Naive thymus-derived CD4-positive, alpha-beta T cell (primary cell): ENCODE data around the gene PNLIPRP2. TPM values are rescaled to one million over a fixed set of nuclear protein-coding genes. Genes with fewer than 3 reads are reported as not detected.
A peak's percentile ranks its signal among the peaks of the same experiment; 100 is the strongest.

ENCODE experiments used
- ATAC-seq: fragments of 150-1000 bp; cut with Tn5 transposase; 2 replicates; pipeline ENCODE4 v1.10.0; 2021; ENCODE audit warnings: mild to moderate bottlenecking, moderate library complexity
- CTCF ChIA-PET: fragments of 350-600 bp; sonication (Branson Sonifier 250); formaldehyde crosslinking; loops from one replicate; lab custom pipeline; 2021; ENCODE audit warnings: antibody characterized with exemption; lab: Charles Lee
- POLR2A ChIA-PET: fragments of 350-600 bp; sonication (Branson Sonifier 250); formaldehyde crosslinking; loops from one replicate; lab custom pipeline; 2021; ENCODE audit warnings: antibody characterized with exemption, inconsistent platforms; lab: Charles Lee
- DNase-seq, 9 donors: peaks; one replicate each; pipeline versions ENCODE4 v3.0.0 to v3.0.0-alpha.2; 2020 to 2022; ENCODE audit warnings: mixed read lengths in 1 of 9
- H3K27ac ChIP-seq: one replicate; pipeline ENCODE4 v1.7.0; 2013; ENCODE audit warnings: mild to moderate bottlenecking, low read depth, low read length, moderate library complexity
- H3K27me3 ChIP-seq, 2 donors: one replicate each; pipeline ENCODE4 v1.7.0; 2013; ENCODE audit warnings: low read length in 2 of 2, mild to moderate bottlenecking in 2 of 2, moderate library complexity in 2 of 2; ENCODE audit not compliant: control insufficient read depth in 2 of 2, insufficient read depth in 2 of 2
- H3K36me3 ChIP-seq, 3 experiments: 1 replicate in 2 of 3; 2 replicates in 1 of 3; pipeline ENCODE4 v1.7.0; 2013; ENCODE audit warnings: low read length in 3 of 3, mild to moderate bottlenecking in 3 of 3, moderate library complexity in 1 of 3; ENCODE audit not compliant: insufficient read depth in 3 of 3, control insufficient read depth in 2 of 3
- H3K4me1 ChIP-seq, 2 donors: one replicate each; pipeline ENCODE4 v1.7.0; 2013; ENCODE audit warnings: low read length in 2 of 2, mild to moderate bottlenecking in 2 of 2, moderate library complexity in 1 of 2; ENCODE audit not compliant: control insufficient read depth in 2 of 2, insufficient read depth in 2 of 2
- H3K4me3 ChIP-seq: 2 replicates; pipeline ENCODE4 v1.7.0; 2013; ENCODE audit warnings: mild to moderate bottlenecking, low read length
- H3K9me3 ChIP-seq, 3 experiments: 1 replicate in 2 of 3; 2 replicates in 1 of 3; pipeline ENCODE4 v1.7.0; 2013; ENCODE audit warnings: low read length in 3 of 3; ENCODE audit not compliant: control insufficient read depth in 2 of 3
- H3K27ac Mint-ChIP-seq, 9 donors: one replicate each; pipeline ENCODE4 v1.8.0; 2020 to 2022; ENCODE audit warnings: mixed read lengths in 9 of 9, mild to moderate bottlenecking in 8 of 9, moderate library complexity in 5 of 9, inconsistent platforms in 2 of 9
- H3K27me3 Mint-ChIP-seq, 5 donors: one replicate each; pipeline ENCODE4 v1.8.0; 2021 to 2022; ENCODE audit warnings: mixed read lengths in 5 of 5, mild to moderate bottlenecking in 1 of 5
- H3K36me3 Mint-ChIP-seq, 5 donors: one replicate each; pipeline ENCODE4 v1.8.0; 2020 to 2022; ENCODE audit warnings: mixed read lengths in 5 of 5, mild to moderate bottlenecking in 3 of 5, inconsistent platforms in 1 of 5
- H3K4me1 Mint-ChIP-seq, 7 donors: one replicate each; pipeline ENCODE4 v1.8.0; 2020 to 2022; ENCODE audit warnings: mixed read lengths in 7 of 7, mild to moderate bottlenecking in 3 of 7, inconsistent platforms in 1 of 7
- H3K4me3 Mint-ChIP-seq, 10 donors: one replicate each; pipeline ENCODE4 v1.8.0; 2020 to 2022; ENCODE audit warnings: mild to moderate bottlenecking in 10 of 10, mixed read lengths in 10 of 10, moderate library complexity in 6 of 10, inconsistent platforms in 2 of 10
- H3K9me3 Mint-ChIP-seq, 11 donors: one replicate each; pipeline ENCODE4 v1.8.0; 2020 to 2022; ENCODE audit warnings: mixed read lengths in 11 of 11, mild to moderate bottlenecking in 4 of 11, inconsistent platforms in 1 of 11, moderate library complexity in 1 of 11
- intact Hi-C, 2 donors: fragments of 100-400 bp; cut with micrococcal nuclease; formaldehyde crosslinking; loops; one replicate each; pipeline ENCODE4 v1.15.1; 2023
- polyA plus RNA-seq, 2 donors: library from polyadenylated mRNA; unstranded; fragments of 300-500 nt; fragmentation: Illumina TruSeq; gene quantifications; one replicate each; pipeline ENCODE4 v1.2.3, GENCODE V29; 2021
- total RNA-seq, 6 experiments: library from RNA in 5 of 6; stranded (reverse) in 5 of 6; gene quantifications; 1 replicate in 5 of 6; 2 replicates in 1 of 6; pipeline ENCODE4 v1.2.3 and lab custom pipeline; 2021 to 2026

The PNLIPRP2 gene
- total and polyA plus RNA-seq, 7 experiments from 2014 or later, result not detected

DNA sequence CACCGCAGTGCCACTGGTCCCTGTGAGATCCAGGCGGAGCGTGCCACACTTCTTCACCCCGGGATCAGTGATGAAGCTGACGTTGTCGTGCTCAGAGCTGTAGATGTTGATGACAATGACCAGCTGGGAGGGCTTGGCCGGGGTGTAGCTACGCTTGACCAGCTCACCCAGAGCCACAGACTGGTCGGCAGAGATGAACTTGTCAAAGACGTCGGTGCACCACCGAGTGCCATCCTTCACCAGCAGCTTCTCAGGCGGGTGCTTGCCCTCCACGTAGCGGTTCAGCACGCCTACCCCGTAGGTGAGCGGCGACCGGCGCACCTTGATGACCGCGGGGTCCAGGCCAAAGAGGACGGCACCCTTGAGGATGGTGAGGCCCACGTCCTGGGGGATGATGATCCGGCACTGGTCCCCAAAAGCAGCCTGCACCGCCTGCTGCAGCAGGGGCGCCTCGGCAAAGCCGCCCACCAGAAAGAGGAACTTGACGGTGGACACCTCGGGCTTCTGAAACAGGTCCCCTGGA lies 54.2 kb downstream of the PNLIPRP2 start:
- CTCF ChIA-PET, result no interaction called here
- intact Hi-C loops, result no loop called here
- no peak overlapping the region for H3K27ac Mint-ChIP-seq

DNA sequence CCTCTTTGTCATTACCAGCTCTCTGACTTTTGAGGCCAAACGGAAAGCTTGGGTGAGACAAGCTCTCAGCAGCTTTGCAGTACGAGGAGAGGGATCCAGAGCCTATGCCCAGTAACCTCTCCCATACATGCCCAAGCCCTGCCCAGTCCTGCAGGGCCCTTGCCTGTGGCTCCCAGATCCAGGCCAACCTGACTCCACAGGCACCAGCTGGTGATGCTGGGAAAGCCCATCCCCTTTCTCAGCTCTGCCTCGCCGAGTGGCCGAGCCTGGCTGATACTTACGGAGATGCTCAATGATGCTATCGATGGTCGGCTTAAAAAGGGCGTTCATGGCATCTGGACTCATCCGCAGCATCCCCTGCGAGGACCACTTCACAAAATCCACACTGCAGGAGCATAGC lies 55.4 kb downstream of the PNLIPRP2 start:
- H3K27ac ChIP-seq, result no peak overlapping the region
- CTCF ChIA-PET, result no interaction called here
- H3K36me3 Mint-ChIP-seq, result no peaks in the 10 kb centered on the region
- H3K27ac Mint-ChIP-seq, result no peak overlapping the region
- H3K27me3 Mint-ChIP-seq, result peaks cover 3 to 23% (median 22%) of the 10 kb centered on the region in 5 donors
- H3K9me3 Mint-ChIP-seq, result no peaks in the 10 kb centered on the region
- H3K9me3 ChIP-seq, result no peaks in the 10 kb centered on the region
- ATAC-seq, result no peak
- DNase-seq, result no peak
- intact Hi-C loops, result no loop called here
- H3K4me1 ChIP-seq, result no peaks in the 10 kb centered on the region
- peaks cover 0 to 5% of the 10 kb centered on the region in 2 donors for H3K27me3 ChIP-seq
- no peak overlapping the region for H3K4me3 ChIP-seq
- H3K36me3 ChIP-seq, result no peaks in the 10 kb centered on the region
- POLR2A ChIA-PET, result no interaction called here
- H3K4me1 Mint-ChIP-seq, result no peaks in the 10 kb centered on the region
- no peak overlapping the region for H3K4me3 Mint-ChIP-seq

More for the DNA sequence above, 54.2 kb downstream of the PNLIPRP2 start:
- H3K4me3 Mint-ChIP-seq, result no peak overlapping the region
- POLR2A ChIA-PET, result no interaction called here
- Histone ChIP-seq H3K36me3 (no peaks in the 10 kb centered on the region), H3K4me1 (no peaks in the 10 kb centered on the region), H3K27me3 (peaks cover 0 to 5% of the 10 kb centered on the region in 2 donors), H3K27ac (no peak overlapping the region), H3K9me3 (no peaks in the 10 kb centered on the region), H3K4me3 (no peak overlapping the region)
- H3K9me3 Mint-ChIP-seq, result no peaks in the 10 kb centered on the region
- DNase-seq, result no peak
- no peaks in the 10 kb centered on the region for H3K36me3 Mint-ChIP-seq
- no peak for ATAC-seq
- H3K4me1 Mint-ChIP-seq, result no peaks in the 10 kb centered on the region
- peaks cover 12 to 31% (median 27%) of the 10 kb centered on the region in 5 donors for H3K27me3 Mint-ChIP-seq

GRCh38 chr10:116676633-116677032 lies 55.9 kb downstream of the PNLIPRP2 start:
- POLR2A ChIA-PET, result no interaction called here
- Mint-ChIP-seq H3K36me3 (no peaks in the 10 kb centered on the region), H3K27ac (no peak overlapping the region), H3K4me3 (no peak overlapping the region), H3K27me3 (peaks cover 2 to 26% (median 17%) of the 10 kb centered on the region in 5 donors), H3K9me3 (no peaks in the 10 kb centered on the region), H3K4me1 (no peaks in the 10 kb centered on the region)
- Histone ChIP-seq H3K4me1 (no peaks in the 10 kb centered on the region), H3K4me3 (no peak overlapping the region), H3K9me3 (no peaks in the 10 kb centered on the region), H3K36me3 (no peaks in the 10 kb centered on the region), H3K27me3 (peaks cover 0 to 5% of the 10 kb centered on the region in 2 donors), H3K27ac (no peak overlapping the region)
- DNase-seq (no peak), ATAC-seq (no peak)
- CTCF ChIA-PET, result no interaction called here
- intact Hi-C loops, result no loop called here

- Histone ChIP-seq H3K9me3 (no peaks in the 10 kb centered on the region), H3K4me3 (no peak overlapping the region), H3K4me1 (no peaks in the 10 kb centered on the region), H3K36me3 (no peaks in the 10 kb centered on the region), H3K27ac (no peak overlapping the region), H3K27me3 (peaks cover 0 to 5% of the 10 kb centered on the region in 2 donors)
- peaks cover 0 to 5% (median 0%) of the 10 kb centered on the region in 7 donors for H3K4me1 Mint-ChIP-seq
- no peak for ATAC-seq
- no peak for DNase-seq
- peaks cover 0 to 20% (median 14%) of the 10 kb centered on the region in 5 donors for H3K27me3 Mint-ChIP-seq
- ChIA-PET POLR2A (no interaction called here), CTCF (no interaction called here)
- no peaks in the 10 kb centered on the region for H3K36me3 Mint-ChIP-seq
- no peak overlapping the region for H3K4me3 Mint-ChIP-seq
- no peak overlapping the region for H3K27ac Mint-ChIP-seq
- H3K9me3 Mint-ChIP-seq, result no peaks in the 10 kb centered on the region
- intact Hi-C loops, result no loop called here
Observed at GRCh38 chr10:116679351-116679750, 58.6 kb downstream of the PNLIPRP2 start.

DNA sequence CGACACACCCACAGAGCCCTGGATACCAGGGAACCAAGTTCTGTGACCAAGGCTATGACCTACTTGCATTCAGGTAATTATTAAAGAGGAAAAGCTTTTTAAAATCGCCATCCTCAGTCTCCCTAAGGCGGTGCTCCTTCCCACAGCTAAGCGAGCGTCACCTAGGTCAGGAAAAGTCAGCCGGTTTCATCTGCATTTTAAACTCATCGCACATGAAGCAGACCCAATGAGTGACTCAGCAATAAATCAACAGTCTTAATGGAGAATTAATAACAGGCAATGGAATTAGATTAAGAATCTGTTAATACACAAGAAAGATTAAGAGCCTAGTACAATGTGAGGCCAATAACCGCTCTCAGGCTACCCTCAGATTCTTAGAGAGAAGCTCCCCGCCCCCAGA lies 62.4 kb downstream of the PNLIPRP2 start:
- Histone ChIP-seq H3K27me3 (peaks cover 0 to 4% of the 10 kb centered on the region in 2 donors), H3K9me3 (no peaks in the 10 kb centered on the region), H3K4me3 (no peak overlapping the region), H3K36me3 (no peaks in the 10 kb centered on the region), H3K4me1 (no peaks in the 10 kb centered on the region), H3K27ac (no peak overlapping the region)
- intact Hi-C loops, result no loop called here
- H3K9me3 Mint-ChIP-seq, result no peaks in the 10 kb centered on the region
- H3K36me3 Mint-ChIP-seq, result peaks cover 0 to 3% (median 0%) of the 10 kb centered on the region in 5 donors
- no peak overlapping the region for H3K4me3 Mint-ChIP-seq
- peak overlapping the region in 1 of 9 donors; percentile 52 for H3K27ac Mint-ChIP-seq
- ATAC-seq (no peak), DNase-seq (no peak)
- POLR2A ChIA-PET, result no interaction called here
- peaks cover 0 to 25% (median 22%) of the 10 kb centered on the region in 5 donors for H3K27me3 Mint-ChIP-seq
- CTCF ChIA-PET, result interaction anchor here (0.7 to 3.7 kb wide), 4 partner anchors 77 to 492 kb away, joined by 3 to 33 read pairs (median 3); no protein-coding TSS in a partner anchor
- peaks cover 0 to 5% (median 0%) of the 10 kb centered on the region in 7 donors for H3K4me1 Mint-ChIP-seq

- Histone ChIP-seq H3K4me3 (no peak overlapping the region), H3K9me3 (no peaks in the 10 kb centered on the region), H3K36me3 (no peaks in the 10 kb centered on the region), H3K27ac (no peak overlapping the region), H3K27me3 (no peaks in the 10 kb centered on the region), H3K4me1 (no peaks in the 10 kb centered on the region)
- Mint-ChIP-seq H3K27me3 (peaks cover 0 to 29% (median 27%) of the 10 kb centered on the region in 5 donors), H3K27ac (no peak overlapping the region), H3K4me3 (no peak overlapping the region), H3K4me1 (peaks cover 0 to 5% (median 0%) of the 10 kb centered on the region in 7 donors), H3K9me3 (no peaks in the 10 kb centered on the region), H3K36me3 (peaks cover 0 to 3% (median 0%) of the 10 kb centered on the region in 5 donors)
- intact Hi-C loops, result no loop called here
- ChIA-PET POLR2A (no interaction called here), CTCF (interaction anchor here (1.0 to 3.7 kb wide), 2 partner anchors 104 to 491 kb away, joined by 3 to 33 read pairs; no protein-coding TSS in a partner anchor)
- no peak for ATAC-seq
- no peak for DNase-seq
Observed at GRCh38 chr10:116683821-116684220, 63.1 kb downstream of the PNLIPRP2 start.

DNA sequence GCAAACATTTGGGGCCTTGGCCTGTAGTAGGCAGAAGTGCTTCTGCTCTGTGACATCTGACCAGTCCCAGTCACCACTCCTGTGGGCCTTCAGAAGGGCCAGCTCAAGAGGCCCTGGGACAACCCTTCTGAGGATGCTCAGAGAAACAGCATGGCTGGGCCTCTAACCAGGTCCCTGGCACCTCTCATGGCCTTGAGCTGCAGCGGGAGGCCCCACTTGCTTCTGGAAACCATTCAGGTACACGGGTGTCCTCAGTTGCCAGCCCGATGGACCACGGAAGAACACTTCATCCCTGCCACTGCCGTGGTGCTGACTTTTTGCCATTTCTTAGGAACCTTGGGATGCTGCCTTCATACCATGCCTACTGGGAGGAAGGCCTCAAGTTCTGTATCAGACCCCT lies 64.0 kb downstream of the PNLIPRP2 start:
- ChIA-PET CTCF (interaction anchor here (3.7 kb wide), 1 partner anchor 103 kb away, joined by 33 read pairs; no protein-coding TSS in a partner anchor), POLR2A (no interaction called here)
- Mint-ChIP-seq H3K9me3 (peaks cover 0 to 1% (median 0%) of the 10 kb centered on the region in 11 donors), H3K4me1 (peaks cover 0 to 5% (median 0%) of the 10 kb centered on the region in 7 donors), H3K27ac (no peak overlapping the region), H3K36me3 (peaks cover 0 to 3% (median 0%) of the 10 kb centered on the region in 5 donors), H3K4me3 (no peak overlapping the region), H3K27me3 (peaks cover 0 to 38% (median 35%) of the 10 kb centered on the region in 5 donors)
- Histone ChIP-seq H3K27ac (no peak overlapping the region), H3K36me3 (no peaks in the 10 kb centered on the region), H3K4me3 (no peak overlapping the region), H3K4me1 (no peaks in the 10 kb centered on the region), H3K27me3 (peaks cover 0 to 3% of the 10 kb centered on the region in 2 donors), H3K9me3 (no peaks in the 10 kb centered on the region)
- ATAC-seq (no peak), DNase-seq (no peak)
- intact Hi-C loops, result no loop called here
